Measurements from ENCODE around the gene CGB1. TPM values are rescaled to one million over a fixed set of nuclear protein-coding genes. Genes with fewer than 3 reads are reported as not detected.
"Not testable (repeated sequence)": the region's sequence is repeated elsewhere in the genome, so short reads cannot be mapped to it uniquely, and the experiment has no call there.

Gene CGB1
- total RNA-seq, 1 donor from 2014 or later: not detected

- no peak for ATAC-seq
- H3K4me3 ChIP-seq: no peak overlapping the region
- H3K27me3 ChIP-seq: no peaks in the 10 kb centered on the region
- peaks cover 9% of the 10 kb centered on the region for H3K4me1 ChIP-seq
- H3K36me3 ChIP-seq: no peaks in the 10 kb centered on the region
- TF ChIP-seq CTCF (IDR thresholded peaks at IDR 0.05): no peak
- H3K27ac ChIP-seq: no peak overlapping the region
- H3K9me3 ChIP-seq: no peaks in the 10 kb centered on the region
- DNase-seq: no peak
- intact Hi-C loops (cut with DNase I): no loop called here
Observed at GRCh38 chr19:49081273-49081672, 44.6 kb upstream of the CGB1 start.

DNA sequence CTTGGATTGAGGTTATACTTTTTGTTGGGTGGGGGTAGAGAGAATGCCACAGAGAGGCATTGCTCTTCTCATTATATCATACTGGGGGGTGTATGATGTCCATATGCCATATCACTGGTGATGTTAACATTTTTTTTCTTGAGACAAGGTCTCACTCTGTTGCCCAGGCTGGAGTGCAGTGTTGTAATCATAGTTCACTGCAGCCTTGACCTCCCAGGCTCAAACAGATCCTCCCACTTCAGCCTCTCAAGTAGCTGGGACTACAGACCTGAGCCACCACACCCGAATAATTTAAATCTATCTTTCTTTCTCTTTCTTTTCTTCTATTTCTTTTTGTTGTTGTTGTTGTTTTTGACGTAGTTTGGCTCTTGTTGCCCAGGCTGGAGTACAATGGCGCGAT is 43.7 kb upstream of the CGB1 start:
- H3K36me3 ChIP-seq: no peaks in the 10 kb centered on the region
- no peak for ATAC-seq
- peaks cover 6% of the 10 kb centered on the region for H3K4me1 ChIP-seq
- H3K27me3 ChIP-seq: no peaks in the 10 kb centered on the region
- no peak for TF ChIP-seq CTCF (IDR thresholded peaks at IDR 0.05)
- no peaks in the 10 kb centered on the region for H3K9me3 ChIP-seq
- no peak overlapping the region for H3K4me3 ChIP-seq
- intact Hi-C loops (cut with DNase I): no loop called here
- DNase-seq: no peak
- H3K27ac ChIP-seq: no peak overlapping the region

GRCh38 chr19:49074869-49075268 is 38.2 kb upstream of the CGB1 start:
- H3K27ac ChIP-seq; ATAC-seq; H3K4me3 ChIP-seq; intact Hi-C loops (cut with DNase I); H3K36me3 ChIP-seq; H3K9me3 ChIP-seq; H3K4me1 ChIP-seq: not testable (repeated sequence)
- peak; percentile 67 for TF ChIP-seq CTCF (IDR thresholded peaks at IDR 0.05)
- H3K27me3 ChIP-seq: peaks cover 43% of the 10 kb centered on the region
- peak; percentile 85 for DNase-seq

GRCh38 chr19:49073514-49074378 is 37.1 kb upstream of the CGB1 start:
- Histone ChIP-seq H3K27me3 (peaks cover 51% of the 10 kb centered on the region), H3K4me1 (no peaks in the 10 kb centered on the region), H3K27ac (no peak overlapping the region), H3K4me3 (no peak overlapping the region), H3K9me3 (no peaks in the 10 kb centered on the region), H3K36me3 (no peaks in the 10 kb centered on the region)
- DNase-seq: no peak
- intact Hi-C loops (cut with DNase I): no loop called here
- no peak for TF ChIP-seq CTCF (IDR thresholded peaks at IDR 0.05)
- ATAC-seq: no peak

DNA sequence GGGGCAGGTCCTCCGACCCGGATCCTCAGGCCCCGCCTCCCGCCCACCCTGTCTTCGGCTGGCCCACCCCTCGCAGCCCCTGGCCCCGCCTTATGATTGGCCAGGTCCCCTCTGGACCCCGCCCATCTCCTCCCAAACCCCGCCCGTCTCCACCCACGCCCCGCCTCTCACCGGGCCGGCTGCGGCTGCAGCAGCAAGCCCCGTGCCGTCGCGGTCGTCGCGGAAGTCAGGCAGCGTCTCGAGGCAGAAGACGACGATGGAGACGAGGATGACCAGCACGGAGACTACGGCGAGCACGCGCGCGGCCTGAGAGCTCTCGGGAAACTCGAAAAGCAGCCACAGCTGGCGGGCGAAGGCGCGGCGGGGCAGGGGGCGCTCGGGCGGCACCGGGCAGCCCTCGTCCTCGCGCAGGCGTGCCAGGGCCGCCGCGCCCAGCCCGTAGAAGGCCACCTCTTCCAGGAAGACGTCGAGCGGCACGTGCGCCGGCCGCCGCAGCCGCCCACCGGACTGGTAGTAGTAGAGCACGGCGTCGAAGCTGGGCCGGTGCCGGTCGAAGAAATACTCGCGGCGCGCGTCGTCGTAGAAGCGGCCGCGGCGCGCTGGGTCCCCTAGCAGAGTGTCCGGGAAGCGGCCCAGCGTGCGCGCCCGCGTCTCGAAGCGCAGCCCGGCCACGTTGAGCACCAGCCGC is 35.3 kb upstream of the CGB1 start:
- no peaks in the 10 kb centered on the region for H3K36me3 ChIP-seq
- peak; percentile 71 for DNase-seq
- no peak for TF ChIP-seq CTCF (IDR thresholded peaks at IDR 0.05)
- H3K27ac ChIP-seq: no peak overlapping the region
- ATAC-seq: peak; percentile 44
- H3K4me3 ChIP-seq: no peak overlapping the region
- H3K9me3 ChIP-seq: no peaks in the 10 kb centered on the region
- H3K27me3 ChIP-seq: peaks cover 64% of the 10 kb centered on the region
- intact Hi-C loops (cut with DNase I): no loop called here
- no peaks in the 10 kb centered on the region for H3K4me1 ChIP-seq

Data from upper lobe of right lung (tissue), 1 donor.